C4-2B (cell line): Measurements from ENCODE around the gene RASAL3.

Source experiments
- ZFX ChIP-seq: fragments of 450-650 bp; IDR thresholded peaks from 2 replicates; pipeline ENCODE4 v1.6.1; 2017
- TF ChIP-seq, protein P1 (sequence below): fragments of 450-650 bp; conservative IDR thresholded peaks from 2 replicates; pipeline ENCODE4 v1.5.1; 2017; ENCODE audit warnings: mild to moderate bottlenecking

DNA sequence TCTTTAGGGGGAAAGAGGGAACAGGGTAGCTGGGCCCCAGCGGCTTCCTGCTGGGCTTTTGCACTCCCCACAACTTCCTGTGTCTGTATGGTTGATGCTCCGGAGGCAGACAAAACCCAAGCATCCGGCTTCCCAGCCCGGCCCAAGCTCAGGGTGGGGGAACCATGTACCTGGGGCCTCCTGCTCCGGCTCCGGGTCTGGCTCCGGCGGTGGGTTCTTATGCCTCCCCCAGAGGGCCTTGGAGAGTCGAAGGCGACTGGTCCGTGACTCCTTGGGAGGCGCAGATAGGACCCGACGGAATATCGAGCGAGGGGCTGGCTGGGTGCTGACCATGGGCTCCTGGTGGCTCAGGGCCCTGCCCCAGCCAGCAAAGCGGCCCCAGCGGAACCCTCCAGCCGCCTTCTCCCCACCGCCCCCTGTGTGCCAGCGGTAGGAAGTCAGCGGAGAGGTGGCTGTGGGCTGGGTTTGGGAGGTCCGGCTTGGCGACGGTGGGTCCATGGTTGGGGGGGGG is 428 bp downstream of the RASAL3 start:
- TF ChIP-seq, protein P1, sequence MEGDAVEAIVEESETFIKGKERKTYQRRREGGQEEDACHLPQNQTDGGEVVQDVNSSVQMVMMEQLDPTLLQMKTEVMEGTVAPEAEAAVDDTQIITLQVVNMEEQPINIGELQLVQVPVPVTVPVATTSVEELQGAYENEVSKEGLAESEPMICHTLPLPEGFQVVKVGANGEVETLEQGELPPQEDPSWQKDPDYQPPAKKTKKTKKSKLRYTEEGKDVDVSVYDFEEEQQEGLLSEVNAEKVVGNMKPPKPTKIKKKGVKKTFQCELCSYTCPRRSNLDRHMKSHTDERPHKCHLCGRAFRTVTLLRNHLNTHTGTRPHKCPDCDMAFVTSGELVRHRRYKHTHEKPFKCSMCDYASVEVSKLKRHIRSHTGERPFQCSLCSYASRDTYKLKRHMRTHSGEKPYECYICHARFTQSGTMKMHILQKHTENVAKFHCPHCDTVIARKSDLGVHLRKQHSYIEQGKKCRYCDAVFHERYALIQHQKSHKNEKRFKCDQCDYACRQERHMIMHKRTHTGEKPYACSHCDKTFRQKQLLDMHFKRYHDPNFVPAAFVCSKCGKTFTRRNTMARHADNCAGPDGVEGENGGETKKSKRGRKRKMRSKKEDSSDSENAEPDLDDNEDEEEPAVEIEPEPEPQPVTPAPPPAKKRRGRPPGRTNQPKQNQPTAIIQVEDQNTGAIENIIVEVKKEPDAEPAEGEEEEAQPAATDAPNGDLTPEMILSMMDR: no peak
- no peak for TF ChIP-seq ZFX
